GM18517 (cell line): Measurements from ENCODE around the gene B3GAT1.

Experiments used
- ATAC-seq: cut with Tn5 transposase; IDR thresholded peaks from one replicate; pipeline ENCODE4 v1.9.1; 2021; ENCODE audit warnings: mild to moderate bottlenecking, moderate library complexity; ENCODE audit not compliant: unreplicated experiment

Gene B3GAT1

GRCh38 chr11:134393638-134394037 is 18.4 kb downstream of the B3GAT1 start:
- no peak for ATAC-seq

- no peak for ATAC-seq
These were observed 19.0 kb downstream of the B3GAT1 start for GRCh38 chr11:134392953-134393615.

- no peak for ATAC-seq
These were observed 20.4 kb downstream of the B3GAT1 start for GRCh38 chr11:134391656-134392055.

GRCh38 chr11:134390706-134391569 is 21.1 kb downstream of the B3GAT1 start:
- no peak for ATAC-seq

GRCh38 chr11:134389464-134390180 is 22.4 kb downstream of the B3GAT1 start:
- no peak for ATAC-seq

- no peak for ATAC-seq
These were observed 23.5 kb downstream of the B3GAT1 start for GRCh38 chr11:134388590-134388989.

GRCh38 chr11:134387501-134387900 is 24.5 kb downstream of the B3GAT1 start:
- ATAC-seq: no peak

GRCh38 chr11:134386945-134387344 is 25.1 kb downstream of the B3GAT1 start:
- no peak for ATAC-seq

GRCh38 chr11:134385774-134386565 is 26.1 kb downstream of the B3GAT1 start:
- ATAC-seq: no peak

- no peak for ATAC-seq
These were observed 26.9 kb downstream of the B3GAT1 start for GRCh38 chr11:134385171-134385570.

GRCh38 chr11:134384406-134384805 is 27.6 kb downstream of the B3GAT1 start:
- no peak for ATAC-seq

GRCh38 chr11:134383576-134384221 is 28.3 kb downstream of the B3GAT1 start:
- no peak for ATAC-seq

GRCh38 chr11:134382830-134383229 is 29.2 kb downstream of the B3GAT1 start:
- ATAC-seq: no peak

GRCh38 chr11:134382257-134382656 is 29.8 kb downstream of the B3GAT1 start:
- ATAC-seq: no peak

GRCh38 chr11:134380785-134381184 is 31.3 kb downstream of the B3GAT1 start:
- no peak for ATAC-seq

- ATAC-seq: no peak
These were observed 31.8 kb downstream of the B3GAT1 start for GRCh38 chr11:134380229-134380628.

GRCh38 chr11:134379241-134379640 is 32.8 kb downstream of the B3GAT1 start:
- ATAC-seq: no peak

GRCh38 chr11:134377876-134378275 is 34.2 kb downstream of the B3GAT1 start:
- ATAC-seq: no peak

- no peak for ATAC-seq
These were observed 35.7 kb downstream of the B3GAT1 start for GRCh38 chr11:134376150-134376921.
